Heart left ventricle (tissue), 16 donors: ENCODE data around the gene WDR70. TPM values are rescaled to one million over a fixed set of nuclear protein-coding genes. Genes with fewer than 3 reads are reported as not detected.
"Not testable (repeated sequence)": the region's sequence is repeated elsewhere in the genome, so short reads cannot be mapped to it uniquely, and the experiment has no call there.

Experiments used
- ATAC-seq, 4 donors: fragments of 200-7000 bp; cut with Tn5 transposase; one replicate each; pipeline ENCODE4 v1.9.1; 2020 to 2022; ENCODE audit warnings: moderate library complexity in 4 of 4, mild to moderate bottlenecking in 3 of 4, moderate number of reproducible peaks in 1 of 4
- DNase-seq, 5 donors: peaks; one replicate each; pipeline ENCODE4 v3.0.0-alpha.2; 2020
- H3K27ac ChIP-seq, 12 donors: fragments of 200-600 bp; sonication (generic) in 4 of 12; one replicate each; pipeline versions ENCODE4 v1.5.0 to v1.8.0; 2016 to 2022; ENCODE audit warnings: mild to moderate bottlenecking in 2 of 12
- H3K27me3 ChIP-seq, 9 donors: fragments of 200-600 bp; sonication (generic) in 2 of 9; one replicate each; pipeline versions ENCODE4 v1.5.1 to v1.8.0; 2016 to 2022; ENCODE audit warnings: mild to moderate bottlenecking in 3 of 9
- H3K36me3 ChIP-seq, 9 donors: fragments of 200-600 bp; sonication (generic) in 2 of 9; one replicate each; pipeline versions ENCODE4 v1.5.0 to v1.8.0; 2018 to 2022; ENCODE audit warnings: mild to moderate bottlenecking in 2 of 9
- H3K4me1 ChIP-seq, 12 donors: fragments of 200-600 bp; sonication (generic) in 4 of 12; one replicate each; pipeline versions ENCODE4 v1.5.0 to v1.8.0; 2016 to 2022; ENCODE audit warnings: mild to moderate bottlenecking in 3 of 12
- H3K4me3 ChIP-seq, 12 donors: fragments of 200-600 bp; sonication (generic) in 4 of 12; one replicate each; pipeline versions ENCODE4 v1.5.0 to v1.8.0; 2017 to 2022; ENCODE audit warnings: mild to moderate bottlenecking in 9 of 12, moderate library complexity in 4 of 12
- H3K9me3 ChIP-seq, 12 donors: fragments of 200-600 bp; sonication (generic) in 4 of 12; one replicate each; pipeline versions ENCODE4 v1.5.0 to v1.8.0; 2016 to 2022; ENCODE audit warnings: mild to moderate bottlenecking in 1 of 12
- POLR2A ChIP-seq, 2 donors: fragments of 450-650 bp; IDR thresholded peaks; one replicate each; pipeline ENCODE4 v1.6.1; 2017; ENCODE audit warnings: antibody characterized with exemption in 2 of 2, mild to moderate bottlenecking in 2 of 2, moderate library complexity in 2 of 2
- WGBS, 4 donors: extraction: QIAGEN DNeasy Blood & Tissue Kit in 2 of 4; methylation state at CpG; one replicate each; pipeline versions ENCODE4 v1.1.5 to v1.1.7; 2013 to 2018; 5-methylcytosine and 5-hydroxymethylcytosine counted together
- intact Hi-C, 10 donors: fragments of 100-400 bp; cut with DNase I; formaldehyde crosslinking; loops; one replicate each; pipeline versions ENCODE4 v1.11.1 to v1.14.2; 2022
- polyA plus RNA-seq, 2 donors: library from polyadenylated mRNA; stranded (reverse); fragments of 200-250 nt; gene quantifications; one replicate each; pipeline ENCODE4 v1.2.3, GENCODE V29; 2013
- total RNA-seq, 9 donors: library from RNA; depleted of rRNA in 2 of 9; stranded (reverse); fragments of >200 nt in 2 of 9; fragmentation: NEBNext Ultra II Directional in 3 of 9; extraction: Animal tissue kit (Norgen Biotek cat#: 25700) in 3 of 9; gene quantifications; one replicate each; pipeline versions ENCODE4 v1.1.0 to v1.2.4, GENCODE V29; 2016 to 2023
- TF ChIP-seq, protein P1 (sequence below), 12 donors: fragments of 200-600 bp; sonication (generic) in 4 of 12; IDR thresholded peaks; one replicate each; pipeline versions ENCODE4 v1.5.0 to v1.8.0; 2018 to 2022; ENCODE audit warnings: antibody characterized with exemption in 12 of 12, mild to moderate bottlenecking in 5 of 12
- donor health status: ischemic (EF 13 %, LVEDD 7.1; RV severe dilation, severe dysfunction).
- donor health status: healthy with polysubstance abuse.
- donor health status: DM: no; HTN: yes; CAD: no.
- donor health status: DM: no; HTN: no; CAD: no.
- donor health status: ischemic (EF 25% LVEDD 6.9; RV normal size, moderate dysfunction).
- donor health status: ischemic (EF 25% LVEDD 5.7; RV mildly dilated, moderate dysfunction).
- donor health status: healthy.
- donor health status: DM: yes; HTN: yes; CAD: no.
- donor health status: ischemic (EF 35%, LVEDD 5.7; RV mildly dilated, moderate dysfunction).
- donor health status: nonischemic (EF 11% LVEDD 7.7; RV severe dilation, severe dysfunction).
- donor health status: DM: yes; HTN: yes; CAD: no.
- donor health status: PGD.
- donor health status: ischemic (EF 29% LVEDD 5.4; RV normal size, mild dysfunction).
- donor health status: nonischemic (EF 23%, LVEDD 6.1; RV moderate dilation, normal function).

WDR70 gene
- total and polyA plus RNA-seq, 11 donors = 6.0 to 31.3 (median 13.6) TPM

DNA sequence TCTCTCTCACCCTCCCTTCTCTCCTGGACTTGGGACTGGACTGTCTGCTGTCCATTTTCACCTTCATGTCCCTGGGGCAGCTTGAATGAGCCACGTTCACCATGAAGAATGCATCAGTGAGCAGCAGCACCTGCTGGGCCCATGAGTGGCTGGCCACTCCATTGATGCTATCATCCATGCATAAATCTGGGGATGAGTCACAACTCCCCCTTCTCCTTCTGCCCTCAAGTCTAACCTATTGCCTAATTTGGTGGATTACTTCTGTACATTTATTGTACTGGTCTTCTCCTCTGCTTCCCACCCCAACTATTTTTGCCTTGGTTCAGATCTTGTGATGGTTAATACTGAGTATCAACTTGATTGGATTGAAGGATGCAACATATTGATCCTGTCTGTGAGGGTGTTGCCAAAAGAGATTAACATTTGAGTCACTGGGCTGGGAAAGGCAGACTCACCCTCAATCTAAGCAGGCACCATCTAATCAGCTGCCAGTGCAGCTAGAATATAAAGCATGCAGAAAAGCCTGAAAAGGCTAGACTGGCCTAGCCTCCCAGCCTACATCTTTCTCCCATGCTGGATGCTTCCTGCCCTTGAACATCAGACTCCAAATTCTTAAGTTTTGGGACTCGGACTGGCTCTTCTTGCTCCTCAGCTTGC is 414.0 kb downstream of the WDR70 start:
- H3K4me1 ChIP-seq = no peaks in the 10 kb centered on the region
- H3K9me3 ChIP-seq = peaks cover 0 to 26% (median 3%) of the 10 kb centered on the region in 12 donors
- no peaks in the 10 kb centered on the region for H3K36me3 ChIP-seq
- no peak for DNase-seq
- intact Hi-C loops = no loop called here
- ATAC-seq = no peak
- H3K27ac ChIP-seq = no peak overlapping the region
- WGBS, 4 donors = 58 to 72% (median 65%) methylated on average over 2 of the region's 2 CpGs
- TF ChIP-seq POLR2A (IDR thresholded peaks at IDR 0.05) = no peak
- TF ChIP-seq, protein P1, sequence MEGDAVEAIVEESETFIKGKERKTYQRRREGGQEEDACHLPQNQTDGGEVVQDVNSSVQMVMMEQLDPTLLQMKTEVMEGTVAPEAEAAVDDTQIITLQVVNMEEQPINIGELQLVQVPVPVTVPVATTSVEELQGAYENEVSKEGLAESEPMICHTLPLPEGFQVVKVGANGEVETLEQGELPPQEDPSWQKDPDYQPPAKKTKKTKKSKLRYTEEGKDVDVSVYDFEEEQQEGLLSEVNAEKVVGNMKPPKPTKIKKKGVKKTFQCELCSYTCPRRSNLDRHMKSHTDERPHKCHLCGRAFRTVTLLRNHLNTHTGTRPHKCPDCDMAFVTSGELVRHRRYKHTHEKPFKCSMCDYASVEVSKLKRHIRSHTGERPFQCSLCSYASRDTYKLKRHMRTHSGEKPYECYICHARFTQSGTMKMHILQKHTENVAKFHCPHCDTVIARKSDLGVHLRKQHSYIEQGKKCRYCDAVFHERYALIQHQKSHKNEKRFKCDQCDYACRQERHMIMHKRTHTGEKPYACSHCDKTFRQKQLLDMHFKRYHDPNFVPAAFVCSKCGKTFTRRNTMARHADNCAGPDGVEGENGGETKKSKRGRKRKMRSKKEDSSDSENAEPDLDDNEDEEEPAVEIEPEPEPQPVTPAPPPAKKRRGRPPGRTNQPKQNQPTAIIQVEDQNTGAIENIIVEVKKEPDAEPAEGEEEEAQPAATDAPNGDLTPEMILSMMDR (IDR thresholded peaks at IDR 0.05) = no peak
- no peaks in the 10 kb centered on the region for H3K27me3 ChIP-seq
- H3K4me3 ChIP-seq = no peak overlapping the region

DNA sequence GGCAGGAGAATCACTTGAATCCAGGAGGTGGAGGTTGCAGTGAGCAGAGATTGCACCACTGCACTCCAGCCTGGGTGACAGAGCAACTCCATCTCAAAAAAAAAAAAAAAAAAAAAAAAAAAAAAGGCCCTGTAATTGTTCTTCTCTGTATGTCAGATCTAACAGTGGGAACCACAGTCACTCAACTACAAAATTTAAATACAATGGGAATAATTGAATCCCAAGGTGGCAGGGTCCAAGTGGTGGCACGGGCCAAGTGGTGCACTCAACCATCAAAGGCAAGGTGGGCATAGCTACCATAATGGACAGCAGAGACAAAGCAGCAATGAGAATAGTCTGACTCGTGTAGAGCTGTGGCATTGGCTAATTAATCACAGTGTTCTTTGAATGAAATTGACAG is 416.2 kb downstream of the WDR70 start:
- H3K27ac ChIP-seq, ATAC-seq, H3K27me3 ChIP-seq, H3K36me3 ChIP-seq, H3K4me3 ChIP-seq, H3K4me1 ChIP-seq, intact Hi-C loops, DNase-seq: not testable (repeated sequence)
- peaks cover 0 to 26% (median 3%) of the 10 kb centered on the region in 12 donors for H3K9me3 ChIP-seq
- 26 to 71% (median 60%) methylated on average over 2 of the region's 2 CpGs for WGBS, 4 donors

DNA sequence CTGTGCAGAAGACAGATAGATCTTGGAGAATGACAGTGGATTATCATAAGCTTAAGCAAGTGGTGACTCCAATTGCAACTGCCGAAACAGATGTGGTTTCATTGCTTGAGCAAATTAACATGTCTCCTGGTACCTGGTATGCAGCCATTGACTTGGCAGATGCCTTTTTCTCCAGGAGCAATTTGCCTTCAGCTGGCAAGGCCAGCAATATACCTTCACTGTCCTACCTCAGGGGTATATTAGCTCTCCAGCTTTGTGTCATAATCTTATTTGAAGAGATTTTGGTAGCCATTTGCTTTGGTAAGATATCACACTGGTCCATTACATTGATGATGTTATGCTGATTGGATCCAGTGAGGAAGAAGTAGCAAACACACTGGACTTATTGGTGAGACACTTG is 417.3 kb downstream of the WDR70 start:
- H3K27me3 ChIP-seq, DNase-seq, ATAC-seq, intact Hi-C loops, H3K36me3 ChIP-seq, H3K4me3 ChIP-seq, H3K27ac ChIP-seq, H3K4me1 ChIP-seq: not testable (repeated sequence)
- H3K9me3 ChIP-seq = peaks cover 0 to 26% (median 3%) of the 10 kb centered on the region in 12 donors
- 86 to 100% (median 91%) methylated on average over 1 of the region's 1 CpG for WGBS, 4 donors

DNA sequence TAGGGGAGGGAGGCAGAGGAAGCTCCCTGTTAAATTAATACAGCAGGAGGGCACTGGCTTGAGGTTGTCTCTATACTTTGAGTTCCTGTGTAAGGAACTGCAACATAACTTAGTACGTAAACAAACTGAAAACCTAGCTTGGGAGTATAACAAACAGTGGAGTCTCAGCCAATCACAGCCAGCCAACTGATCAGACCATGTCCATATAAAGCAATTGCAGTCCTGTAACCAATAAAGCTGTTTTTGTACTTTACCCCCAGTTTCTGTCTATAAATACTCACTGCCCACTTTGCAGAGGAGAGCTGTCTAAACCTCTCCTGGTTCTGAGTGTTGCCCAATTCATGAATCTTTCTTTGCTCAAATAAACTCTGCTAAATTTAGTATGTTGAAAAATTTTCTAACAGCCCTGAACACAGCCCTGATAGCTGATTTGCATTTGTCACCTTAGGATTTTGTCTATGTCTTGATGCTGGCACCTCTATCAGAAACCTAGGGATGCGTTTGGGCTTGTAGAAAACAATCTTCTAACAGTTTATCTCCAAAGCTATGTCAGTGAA is 420.8 kb downstream of the WDR70 start:
- H3K36me3 ChIP-seq = no peaks in the 10 kb centered on the region
- peaks cover 0 to 16% (median 2%) of the 10 kb centered on the region in 12 donors for H3K9me3 ChIP-seq
- no peak overlapping the region for H3K4me3 ChIP-seq
- ATAC-seq (no peak), DNase-seq (no peak)
- intact Hi-C loops = no loop called here
- H3K27ac ChIP-seq = no peak overlapping the region
- no peak for TF ChIP-seq POLR2A (IDR thresholded peaks at IDR 0.05)
- TF ChIP-seq, protein P1 (IDR thresholded peaks at IDR 0.05) = no peak
- H3K4me1 ChIP-seq = no peaks in the 10 kb centered on the region
- no peaks in the 10 kb centered on the region for H3K27me3 ChIP-seq
- 80 to 85% (median 83%) methylated on average over 2 of the region's 2 CpGs for WGBS, 4 donors

DNA sequence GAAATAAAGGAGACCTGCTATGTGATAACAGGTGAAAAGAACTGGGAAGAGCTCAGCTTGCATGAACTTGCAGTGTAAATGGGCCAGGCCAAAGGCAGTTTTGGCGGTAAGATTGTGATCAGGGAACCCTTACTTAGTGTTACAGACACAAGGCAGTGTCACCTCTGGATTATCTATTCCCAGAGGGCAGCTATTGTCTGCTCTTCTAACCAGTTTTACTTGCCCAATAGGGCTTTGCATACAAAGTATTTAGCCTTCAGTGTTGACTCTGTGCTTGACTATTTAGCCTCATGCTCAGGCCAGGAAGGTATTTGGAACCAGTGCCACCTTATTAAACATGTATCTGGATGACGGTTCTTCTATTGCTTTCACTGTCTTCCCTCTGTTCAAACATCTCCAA is 422.4 kb downstream of the WDR70 start:
- DNase-seq (no peak), ATAC-seq (no peak)
- no peaks in the 10 kb centered on the region for H3K4me1 ChIP-seq
- H3K27ac ChIP-seq = no peak overlapping the region
- H3K36me3 ChIP-seq = no peaks in the 10 kb centered on the region
- no peak overlapping the region for H3K4me3 ChIP-seq
- H3K27me3 ChIP-seq = no peaks in the 10 kb centered on the region
- intact Hi-C loops = no loop called here
- TF ChIP-seq, protein P1 (IDR thresholded peaks at IDR 0.05) = no peak
- TF ChIP-seq POLR2A (IDR thresholded peaks at IDR 0.05) = no peak
- 72 to 84% (median 82%) methylated on average over 2 of the region's 2 CpGs for WGBS, 4 donors
- H3K9me3 ChIP-seq = peaks cover 0 to 4% (median 0%) of the 10 kb centered on the region in 12 donors

Other genes starting within 250 kb of the WDR70 start
- 10 to 100 TPM in 5 of 9 donors, 1 to 10 TPM in 4; 6.7 to 13.2 (median 10.4) TPM for gene CPLANE1, start 129.9 kb upstream of the WDR70 start, total RNA-seq
- 1 to 10 TPM; 2.6 TPM for gene CPLANE1, start 129.9 kb upstream of the WDR70 start, polyA plus RNA-seq
- 10 to 100 TPM in 7 of 9 donors, 1 to 10 TPM in 2; 9.7 to 17.4 (median 12.4) TPM for gene NUP155, start 8.2 kb upstream of the WDR70 start, total RNA-seq
- gene NUP155, start 8.2 kb upstream of the WDR70 start, polyA plus RNA-seq = 1 to 10 TPM; 2.0 to 7.2 TPM